HepG2 (cell line): Measurements from ENCODE around the gene ZFP90. TPM values are rescaled to one million over a fixed set of nuclear protein-coding genes. Genes with fewer than 3 reads are reported as not detected.
"Not testable (repeated sequence)": the region's sequence is repeated elsewhere in the genome, so short reads cannot be mapped to it uniquely, and the experiment has no call there.

Source experiments
- ATAC-seq: fragments of 200-7000 bp; cut with Tn5 transposase; 3 replicates; pipeline ENCODE4 v1.9.1; 2020; ENCODE audit warnings: mild to moderate bottlenecking, moderate library complexity
- BruUV-seq: library from RNA; stranded (reverse); fragments of 400-500 nt; replicated peaks from 2 replicates; lab custom pipeline; 2021; lab: Mats Ljungman, UMichigan
- CTCF ChIA-PET: fragments of 300-600 bp; formaldehyde crosslinking; extraction: SDS; loops from one replicate; lab custom pipeline; 2021; ENCODE audit warnings: low total read pairs, inconsistent platforms, low intra/inter-chr PET ratio; lab: Yijun Ruan, JAX
- POLR2A ChIA-PET: fragments of 350-600 bp; sonication (Branson Sonifier 250); formaldehyde crosslinking; loops from one replicate; lab custom pipeline; 2020; ENCODE audit warnings: antibody characterized with exemption, inconsistent platforms; lab: Yijun Ruan, JAX
- DNase-seq: peaks from one replicate; pipeline ENCODE4 v3.0.0-alpha.2; 2015; ENCODE audit warnings: low spot score
- FAIRE-seq: peaks from 3 replicates; lab custom pipeline; 2011; peaks lifted over from hg19 to GRCh38; lab: Jason Lieb, UNC
- H2AFZ ChIP-seq: one replicate; pipeline ENCODE4 v1.6.1; 2011; ENCODE audit warnings: low read length, inconsistent platforms
- H3K27ac ChIP-seq: fragments of 300-600 bp; 3 replicates; pipeline ENCODE4 v1.8.0; 2011; ENCODE audit warnings: mixed run types, mild to moderate bottlenecking, mixed read lengths, low read length, inconsistent platforms; ENCODE audit not compliant: insufficient read depth; ENCODE audit errors: extremely low read length
- H3K27me3 ChIP-seq, 2 experiments: fragments of 200-600 bp in 1 of 2; 2 replicates in 1 of 2; 3 replicates in 1 of 2; pipeline versions ENCODE4 v1.6.0 to v1.8.0; 2011; ENCODE audit warnings: low read length in 2 of 2, mild to moderate bottlenecking in 2 of 2, moderate library complexity in 2 of 2, inconsistent platforms in 1 of 2; ENCODE audit not compliant: insufficient read depth in 2 of 2, control insufficient read depth in 1 of 2
- H3K36me3 ChIP-seq, 2 experiments: fragments of 200-600 bp in 1 of 2; replicated peaks in 1 of 2; 2 replicates in 1 of 2; 3 replicates in 1 of 2; pipeline versions ENCODE4 v1.5.1 to v1.8.0; 2011; ENCODE audit warnings: low read length in 2 of 2, inconsistent platforms in 1 of 2; ENCODE audit not compliant: insufficient read depth in 2 of 2, control insufficient read depth in 1 of 2
- H3K4me1 ChIP-seq: 2 replicates; pipeline ENCODE4 v1.5.1; 2012; ENCODE audit warnings: low read length, inconsistent platforms; ENCODE audit not compliant: insufficient read depth
- H3K4me2 ChIP-seq: 2 replicates; pipeline ENCODE4 v1.6.0; 2011; ENCODE audit warnings: low read depth, low read length, inconsistent platforms
- H3K4me3 ChIP-seq, 3 experiments: fragments of 200-600 bp in 1 of 3; sonication (generic), shearing (Covaris generic) in 1 of 3; replicated peaks in 1 of 3; 2 replicates each; pipeline ENCODE4 v1.5.1; 2011 to 2016; ENCODE audit warnings: low read length in 3 of 3, inconsistent platforms in 2 of 3, low read depth in 2 of 3, mild to moderate bottlenecking in 2 of 3, control low read depth in 1 of 3, mixed read lengths in 1 of 3; ENCODE audit not compliant: insufficient read depth in 1 of 3
- H3K79me2 ChIP-seq: one replicate; pipeline ENCODE4 v1.6.1; 2011; ENCODE audit warnings: low read length, inconsistent platforms; ENCODE audit not compliant: insufficient read depth
- H3K9ac ChIP-seq: 2 replicates; pipeline ENCODE4 v1.6.0; 2011; ENCODE audit warnings: mild to moderate bottlenecking, low read depth, low read length, inconsistent platforms; ENCODE audit not compliant: insufficient read depth
- H3K9me3 ChIP-seq: 2 replicates; pipeline ENCODE4 v1.5.1; 2012; ENCODE audit warnings: mild to moderate bottlenecking, low read length
- H4K20me1 ChIP-seq: 2 replicates; pipeline ENCODE4 v1.6.0; 2011; ENCODE audit warnings: inconsistent platforms, mild to moderate bottlenecking, low read length, moderate library complexity; ENCODE audit not compliant: insufficient read depth
- BCL6 ChIP-seq: IDR thresholded peaks from 2 replicates; pipeline ENCODE4 v1.6.1; 2016; ENCODE audit warnings: missing genetic modification reagents, missing compliant biosample characterization
- CREB3 ChIP-seq: sonication (generic); formaldehyde crosslinking; IDR thresholded peaks from 2 replicates; pipeline ENCODE4 v1.5.0; 2020; ENCODE audit warnings: missing genetic modification reagents
- FOXK1 ChIP-seq: sonication (generic); formaldehyde crosslinking; IDR thresholded peaks from 2 replicates; pipeline ENCODE4 v1.4.0; 2020; ENCODE audit warnings: low read depth, missing genetic modification reagents, borderline replicate concordance
- PHB2 ChIP-seq: fragments of 450-650 bp; IDR thresholded peaks from 2 replicates; pipeline ENCODE4 v1.6.1; 2018; ENCODE audit not compliant: partially characterized antibody
- ZNF225 ChIP-seq: sonication (generic); formaldehyde crosslinking; IDR thresholded peaks from 2 replicates; pipeline ENCODE4 v1.4.0; 2020; ENCODE audit warnings: mild to moderate bottlenecking, missing genetic modification reagents
- ZNF232 ChIP-seq: sonication (generic); formaldehyde crosslinking; IDR thresholded peaks from 2 replicates; pipeline ENCODE4 v1.4.0; 2020; ENCODE audit warnings: missing genetic modification reagents, borderline replicate concordance
- ZNF264 ChIP-seq: sonication (generic); formaldehyde crosslinking; IDR thresholded peaks from 2 replicates; pipeline ENCODE4 v1.4.0; 2020; ENCODE audit warnings: missing genetic modification reagents
- ZNF549 ChIP-seq: sonication (generic); formaldehyde crosslinking; IDR thresholded peaks from 2 replicates; pipeline ENCODE4 v1.5.0; 2020; ENCODE audit warnings: missing genetic modification reagents
- ZNF597 ChIP-seq: sonication (generic); formaldehyde crosslinking; IDR thresholded peaks from 2 replicates; pipeline ENCODE4 v1.5.0; 2020; ENCODE audit warnings: missing genetic modification reagents
- ZNF720 ChIP-seq: sonication (generic); formaldehyde crosslinking; IDR thresholded peaks from 2 replicates; pipeline ENCODE4 v1.4.0; 2020; ENCODE audit warnings: missing genetic modification reagents
- ZNF891 ChIP-seq: sonication (generic); formaldehyde crosslinking; IDR thresholded peaks from 2 replicates; pipeline ENCODE4 v1.5.0; 2020; ENCODE audit warnings: mild to moderate bottlenecking, missing genetic modification reagents
- WGBS: methylation state at CpG from one replicate; pipeline ENCODE4 v1.1.6; 2017; ENCODE audit warnings: low lambda C conversion rate; 5-methylcytosine and 5-hydroxymethylcytosine counted together
- in situ Hi-C: cut with HindIII; loops from 2 replicates; pipeline ENCODE4 v1.10.0; 2017; ENCODE audit warnings: low pct_unique_long_range_greater_than_20kb; ENCODE audit not compliant: extremely low pct_ligation_motif_present
- intact Hi-C: fragments of 100-400 bp; cut with micrococcal nuclease; formaldehyde crosslinking; loops from one replicate; pipeline ENCODE4 v1.10.0; 2022; ENCODE audit not compliant: unreplicated experiment
- polyA plus RNA-seq, 8 experiments: library from polyadenylated mRNA; depleted of rRNA in 3 of 8; stranded (reverse) in 7 of 8; unstranded in 1 of 8; fragments of >200 nt; fragmentation: Illumina TruSeq in 4 of 8; extraction: Trizol in 4 of 8; gene quantifications; 2 replicates each; pipeline versions ENCODE4 v1.2.1 to v1.2.3, GENCODE V29; 2011 to 2016; ENCODE audit warnings: low read depth in 4 of 8, missing spikeins in 1 of 8, mixed read lengths in 1 of 8; ENCODE audit not compliant: insufficient read depth in 1 of 8
- total RNA-seq, 5 experiments: library from RNA; depleted of rRNA; stranded (reverse); fragments of >200 nt; fragmentation: Illumina TruSeq; extraction: Trizol; gene quantifications; 2 replicates each; pipeline ENCODE4 v1.2.3, GENCODE V29; 2016; ENCODE audit warnings: low read depth in 1 of 5

ZFP90 gene
- total and polyA plus RNA-seq, 2 of the 13 experiments (the other 11 are each of a cell fraction or from before 2014, with no cell fraction given) = 17.6 to 18.9 TPM

GRCh38 chr16:68553186-68553585 is 14.1 kb downstream of the ZFP90 start:
- intact Hi-C loops (no loop called here), in situ Hi-C loops (no loop called here)
- H3K79me2 ChIP-seq = no peaks in the 10 kb centered on the region
- BruUV-seq = no TSS peak
- H3K4me2 ChIP-seq = no peak overlapping the region
- H3K27ac ChIP-seq = no peak overlapping the region
- ATAC-seq = no peak
- peaks cover 3 to 21% of the 10 kb centered on the region in 2 experiments; a peak in 3 of 5 replicates for H3K36me3 ChIP-seq
- no peak for FAIRE-seq
- H3K27me3 ChIP-seq = no peaks in the 10 kb centered on the region
- 87% methylated on average over 7 of the region's 7 CpGs for WGBS
- CTCF ChIA-PET = no interaction called here
- no peak for DNase-seq
- TF ChIP-seq FOXK1 (CRISPR knock-in tag) (no peak), BCL6 (no peak), ZNF549 (CRISPR knock-in tag) (no peak), ZNF720 (CRISPR knock-in tag) (no peak), ZNF232 (CRISPR knock-in tag) (no peak), ZNF891 (CRISPR knock-in tag) (no peak), ZNF264 (CRISPR knock-in tag) (no peak), CREB3 (CRISPR knock-in tag) (no peak), ZNF225 (CRISPR knock-in tag) (no peak), PHB2 (no peak), ZNF597 (CRISPR knock-in tag) (no peak)
- POLR2A ChIA-PET = no interaction called here
- H3K9me3 ChIP-seq = peaks cover 80% of the 10 kb centered on the region
- no peaks in the 10 kb centered on the region for H4K20me1 ChIP-seq
- H3K4me1 ChIP-seq = no peaks in the 10 kb centered on the region
- no peak overlapping the region for H3K4me3 ChIP-seq
- no peak overlapping the region for H2AFZ ChIP-seq
- H3K9ac ChIP-seq = no peak overlapping the region

- H3K4me2 ChIP-seq, FAIRE-seq, POLR2A ChIA-PET, H4K20me1 ChIP-seq, H3K27me3 ChIP-seq, H3K4me1 ChIP-seq, BruUV-seq, H2AFZ ChIP-seq, intact Hi-C loops, H3K79me2 ChIP-seq, H3K9ac ChIP-seq, H3K4me3 ChIP-seq, in situ Hi-C loops, ATAC-seq, H3K27ac ChIP-seq, CTCF ChIA-PET, DNase-seq: not testable (repeated sequence)
- Histone ChIP-seq H3K36me3 (peaks cover 12 to 53% of the 10 kb centered on the region in 2 experiments), H3K9me3 (peaks cover 98% of the 10 kb centered on the region)
- 97% methylated on average over 2 of the region's 2 CpGs for WGBS
Measured at GRCh38 chr16:68560341-68560740, 21.2 kb downstream of the ZFP90 start.
